ENCODE results near the gene KCNIP1.

KCNIP1 gene

DNA sequence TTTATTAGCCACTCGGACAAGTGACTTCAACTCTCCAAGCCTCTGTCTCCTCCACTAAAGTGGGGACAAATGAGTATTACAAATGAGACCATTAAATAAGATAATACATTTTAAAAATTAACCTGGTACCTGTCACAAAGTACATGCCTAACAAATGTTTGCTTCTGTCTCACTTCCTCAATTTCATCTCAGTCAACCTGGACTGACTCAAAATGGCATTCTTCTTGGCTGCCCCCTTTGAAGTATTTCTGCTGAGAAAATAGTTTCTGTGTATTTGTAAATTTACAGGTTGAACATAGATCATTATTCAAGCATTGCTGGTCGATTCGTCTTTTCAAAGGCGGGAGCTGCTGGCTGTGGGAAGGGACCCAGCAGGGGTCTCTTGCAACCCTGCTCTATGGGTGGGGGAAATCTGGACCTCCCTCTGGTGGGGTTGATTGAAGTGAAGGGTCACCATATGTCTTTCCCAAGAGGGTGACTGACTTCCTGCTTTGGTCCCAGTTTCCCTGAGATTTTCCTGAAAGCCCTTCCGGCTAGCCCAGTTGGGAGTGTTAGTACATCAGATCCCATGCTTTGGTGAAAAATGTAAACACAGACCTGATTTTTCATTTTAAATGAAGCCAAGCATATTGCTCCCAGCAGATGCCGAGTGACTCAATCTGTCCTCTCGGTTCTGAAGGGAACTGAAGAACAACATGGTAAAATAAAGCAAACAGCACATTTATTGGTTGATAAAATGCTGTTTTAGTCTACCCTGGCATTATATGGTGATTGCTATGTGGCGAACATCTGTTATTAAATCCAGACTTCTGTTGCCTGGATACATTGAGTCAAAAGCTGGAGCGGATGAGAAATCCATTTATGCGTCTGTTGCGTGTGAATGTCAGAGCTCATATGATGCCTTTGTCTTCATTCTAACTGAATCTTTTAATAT is 73.0 kb downstream of the KCNIP1 start:
- H3K9ac ChIP-seq (ENCODE audit: low read length in 2 of 2), result no peak overlapping the region
- H3K27ac ChIP-seq (ENCODE audit: low read length), result no peak overlapping the region
- H3K27me3 ChIP-seq (ENCODE audit: control insufficient read depth in 1 of 2, insufficient read depth in 2 of 2, low read length in 2 of 2), result peaks cover 0 to 5% of the 10 kb centered on the region in 2 donors
- peaks cover 3 to 10% of the 10 kb centered on the region in 2 donors for H3K9me3 ChIP-seq (ENCODE audit: control insufficient read depth in 2 of 2, low read length in 2 of 2)
- no peak overlapping the region for H3K4me3 ChIP-seq (ENCODE audit: low read length in 2 of 2)
- H3K36me3 ChIP-seq (ENCODE audit: control insufficient read depth in 2 of 2, insufficient read depth in 2 of 2, low read length in 2 of 2), result no peaks in the 10 kb centered on the region
- H3K4me1 ChIP-seq (ENCODE audit: control insufficient read depth, insufficient read depth, low read length), result no peaks in the 10 kb centered on the region

- peaks cover 0 to 5% of the 10 kb centered on the region in 2 donors for H3K27me3 ChIP-seq (ENCODE audit: control insufficient read depth in 1 of 2, insufficient read depth in 2 of 2, low read length in 2 of 2)
- no peak overlapping the region for H3K27ac ChIP-seq (ENCODE audit: low read length)
Observed at GRCh38 chr5:170579601-170580000, 75.8 kb downstream of the KCNIP1 start.

DNA sequence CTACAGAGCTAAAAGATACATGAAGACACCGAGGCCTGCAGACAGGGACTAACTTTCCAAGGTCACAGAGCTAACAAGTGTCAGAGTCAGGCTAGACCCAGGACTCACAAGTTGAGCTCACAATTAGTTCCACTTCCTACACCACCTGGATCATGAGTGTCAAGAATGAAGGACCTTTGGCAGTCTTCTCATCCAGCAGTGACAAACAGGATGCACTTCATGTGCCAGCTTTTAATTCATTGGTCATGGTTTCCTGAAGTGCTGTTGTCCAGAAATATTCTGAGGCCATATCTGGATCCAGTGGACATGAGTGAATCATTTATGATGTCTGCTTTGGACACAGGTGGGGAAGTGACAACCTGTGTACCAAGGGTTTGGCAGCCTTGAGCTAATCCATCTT is 77.4 kb downstream of the KCNIP1 start:
- Histone ChIP-seq H3K27ac (ENCODE audit: low read length) (no peak overlapping the region), H3K4me1 (ENCODE audit: control insufficient read depth, insufficient read depth, low read length) (no peaks in the 10 kb centered on the region), H3K9ac (ENCODE audit: low read length in 2 of 2) (no peak overlapping the region), H3K9me3 (ENCODE audit: control insufficient read depth in 2 of 2, low read length in 2 of 2) (peaks cover 2 to 5% of the 10 kb centered on the region in 2 donors), H3K36me3 (ENCODE audit: control insufficient read depth in 2 of 2, insufficient read depth in 2 of 2, low read length in 2 of 2) (no peaks in the 10 kb centered on the region), H3K27me3 (ENCODE audit: control insufficient read depth in 1 of 2, insufficient read depth in 2 of 2, low read length in 2 of 2) (peaks cover 0 to 3% of the 10 kb centered on the region in 2 donors), H3K4me3 (ENCODE audit: low read length in 2 of 2) (no peak overlapping the region)

More at GRCh38 chr5:170579601-170580000, 75.8 kb downstream of the KCNIP1 start:
- Histone ChIP-seq H3K4me3 (ENCODE audit: low read length in 2 of 2) (no peak overlapping the region), H3K36me3 (ENCODE audit: control insufficient read depth in 2 of 2, insufficient read depth in 2 of 2, low read length in 2 of 2) (no peaks in the 10 kb centered on the region), H3K9ac (ENCODE audit: low read length in 2 of 2) (no peak overlapping the region), H3K9me3 (ENCODE audit: control insufficient read depth in 2 of 2, low read length in 2 of 2) (peaks cover 5 to 12% of the 10 kb centered on the region in 2 donors), H3K4me1 (ENCODE audit: control insufficient read depth, insufficient read depth, low read length) (no peaks in the 10 kb centered on the region)

DNA sequence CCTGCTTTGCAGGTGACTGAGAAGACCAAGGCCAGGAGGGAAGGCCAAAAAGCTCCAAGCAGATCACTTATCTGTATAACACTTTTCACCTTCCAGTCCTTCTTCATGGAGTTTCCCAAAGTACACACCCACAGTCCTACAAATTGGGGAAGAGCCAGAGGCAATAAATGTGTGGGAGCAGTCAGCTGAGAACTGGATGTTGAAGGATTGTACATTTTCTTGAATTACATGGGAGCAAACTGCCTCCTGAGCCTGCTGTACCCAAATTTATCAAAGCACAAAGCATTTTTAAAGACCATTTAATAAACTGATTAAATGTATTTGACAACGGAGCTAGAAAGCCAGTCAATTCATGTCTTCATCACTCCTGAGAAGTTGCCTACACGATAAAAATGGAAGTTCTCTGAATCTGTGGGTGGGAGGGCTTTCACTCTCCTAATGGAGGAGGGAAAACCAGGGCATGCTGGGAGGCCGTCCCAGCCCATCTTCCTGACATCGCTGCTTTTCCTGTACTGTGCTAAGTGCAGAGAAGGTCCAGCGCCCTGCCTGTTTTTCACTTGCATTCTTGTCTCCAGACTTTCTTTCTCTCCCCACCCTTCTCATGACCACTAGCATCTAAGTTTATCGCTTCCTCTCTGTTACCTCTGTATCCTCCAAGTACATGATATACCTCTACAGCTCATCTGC is 79.0 kb downstream of the KCNIP1 start:
- H3K9me3 ChIP-seq (ENCODE audit: control insufficient read depth in 2 of 2, low read length in 2 of 2), result peaks cover 6 to 8% of the 10 kb centered on the region in 2 donors
- H3K4me1 ChIP-seq (ENCODE audit: control insufficient read depth, insufficient read depth, low read length), result no peaks in the 10 kb centered on the region
- no peak overlapping the region for H3K9ac ChIP-seq (ENCODE audit: low read length in 2 of 2)
- H3K4me3 ChIP-seq (ENCODE audit: low read length in 2 of 2), result no peak overlapping the region
- H3K27ac ChIP-seq (ENCODE audit: low read length), result no peak overlapping the region
- H3K27me3 ChIP-seq (ENCODE audit: control insufficient read depth in 1 of 2, insufficient read depth in 2 of 2, low read length in 2 of 2), result peaks cover 0 to 5% of the 10 kb centered on the region in 2 donors
- H3K36me3 ChIP-seq (ENCODE audit: control insufficient read depth in 2 of 2, insufficient read depth in 2 of 2, low read length in 2 of 2), result no peaks in the 10 kb centered on the region

GRCh38 chr5:170584003-170584402 is 80.2 kb downstream of the KCNIP1 start:
- Histone ChIP-seq H3K9me3 (ENCODE audit: control insufficient read depth in 2 of 2, low read length in 2 of 2) (peaks cover 6% of the 10 kb centered on the region in 2 donors), H3K27ac (ENCODE audit: low read length) (no peak overlapping the region), H3K9ac (ENCODE audit: low read length in 2 of 2) (no peak overlapping the region), H3K4me1 (ENCODE audit: control insufficient read depth, insufficient read depth, low read length) (no peaks in the 10 kb centered on the region), H3K4me3 (ENCODE audit: low read length in 2 of 2) (no peak overlapping the region), H3K27me3 (ENCODE audit: control insufficient read depth in 1 of 2, insufficient read depth in 2 of 2, low read length in 2 of 2) (peaks cover 0 to 8% of the 10 kb centered on the region in 2 donors), H3K36me3 (ENCODE audit: control insufficient read depth in 2 of 2, insufficient read depth in 2 of 2, low read length in 2 of 2) (no peaks in the 10 kb centered on the region)

DNA sequence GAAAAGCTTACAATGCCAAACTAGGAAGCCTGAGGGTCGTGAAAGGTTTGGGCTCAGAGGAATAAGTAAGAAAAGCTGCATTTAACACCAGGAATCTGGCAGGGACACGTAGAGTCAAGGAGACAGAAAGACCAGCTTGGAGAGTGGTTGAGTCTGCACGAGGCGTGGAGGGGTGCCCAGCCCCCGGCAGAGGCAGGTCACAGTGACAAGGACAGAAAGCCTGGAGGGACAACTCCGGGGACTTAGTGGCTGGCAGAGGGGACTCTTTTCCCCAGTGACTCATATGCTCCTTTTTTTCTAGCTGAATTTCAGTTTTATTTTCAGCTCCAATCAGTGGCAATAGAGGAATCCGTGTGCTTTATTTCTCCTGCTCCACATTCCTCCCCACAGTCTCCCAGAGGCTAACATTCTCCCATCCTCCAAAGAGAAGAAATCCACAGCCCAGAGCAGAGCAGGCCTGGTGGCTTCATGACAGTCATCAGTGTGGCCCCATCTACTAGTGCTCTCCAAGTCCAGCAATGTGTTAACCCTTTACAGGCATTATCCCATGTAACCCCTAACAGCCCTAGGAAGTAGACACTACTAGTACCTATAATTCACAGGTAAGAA is 80.7 kb downstream of the KCNIP1 start:
- Histone ChIP-seq H3K27me3 (ENCODE audit: control insufficient read depth in 1 of 2, insufficient read depth in 2 of 2, low read length in 2 of 2) (peaks cover 0 to 6% of the 10 kb centered on the region in 2 donors), H3K4me3 (ENCODE audit: low read length in 2 of 2) (no peak overlapping the region), H3K4me1 (ENCODE audit: control insufficient read depth, insufficient read depth, low read length) (no peaks in the 10 kb centered on the region), H3K36me3 (ENCODE audit: control insufficient read depth in 2 of 2, insufficient read depth in 2 of 2, low read length in 2 of 2) (no peaks in the 10 kb centered on the region), H3K9me3 (ENCODE audit: control insufficient read depth in 2 of 2, low read length in 2 of 2) (peaks cover 6% of the 10 kb centered on the region in 2 donors), H3K9ac (ENCODE audit: low read length in 2 of 2) (no peak overlapping the region), H3K27ac (ENCODE audit: low read length) (no peak overlapping the region)

- Histone ChIP-seq H3K36me3 (ENCODE audit: control insufficient read depth in 2 of 2, insufficient read depth in 2 of 2, low read length in 2 of 2) (no peaks in the 10 kb centered on the region), H3K4me3 (ENCODE audit: low read length in 2 of 2) (no peak overlapping the region)
Observed at GRCh38 chr5:170585273-170585948, 81.6 kb downstream of the KCNIP1 start.

GRCh38 chr5:170587808-170588207 is 84.0 kb downstream of the KCNIP1 start:
- Histone ChIP-seq H3K4me1 (ENCODE audit: control insufficient read depth, insufficient read depth, low read length) (no peaks in the 10 kb centered on the region), H3K9me3 (ENCODE audit: control insufficient read depth in 2 of 2, low read length in 2 of 2) (peaks cover 4 to 6% of the 10 kb centered on the region in 2 donors), H3K4me3 (ENCODE audit: low read length in 2 of 2) (no peak overlapping the region), H3K27me3 (ENCODE audit: control insufficient read depth in 1 of 2, insufficient read depth in 2 of 2, low read length in 2 of 2) (peaks cover 0 to 9% of the 10 kb centered on the region in 2 donors), H3K27ac (ENCODE audit: low read length) (no peak overlapping the region), H3K9ac (ENCODE audit: low read length in 2 of 2) (no peak overlapping the region), H3K36me3 (ENCODE audit: control insufficient read depth in 2 of 2, insufficient read depth in 2 of 2, low read length in 2 of 2) (no peaks in the 10 kb centered on the region)

More at GRCh38 chr5:170585273-170585948, 81.6 kb downstream of the KCNIP1 start:
- Histone ChIP-seq H3K27ac (ENCODE audit: low read length) (no peak overlapping the region), H3K27me3 (ENCODE audit: control insufficient read depth in 1 of 2, insufficient read depth in 2 of 2, low read length in 2 of 2) (peaks cover 0 to 6% of the 10 kb centered on the region in 2 donors), H3K4me1 (ENCODE audit: control insufficient read depth, insufficient read depth, low read length) (no peaks in the 10 kb centered on the region), H3K9me3 (ENCODE audit: control insufficient read depth in 2 of 2, low read length in 2 of 2) (peaks cover 6% of the 10 kb centered on the region in 2 donors), H3K9ac (ENCODE audit: low read length in 2 of 2) (no peak overlapping the region)

- H3K4me3 ChIP-seq (ENCODE audit: low read length in 2 of 2), result no peak overlapping the region
- H3K27me3 ChIP-seq (ENCODE audit: control insufficient read depth in 1 of 2, insufficient read depth in 2 of 2, low read length in 2 of 2), result peaks cover 0 to 7% of the 10 kb centered on the region in 2 donors
- no peaks in the 10 kb centered on the region for H3K4me1 ChIP-seq (ENCODE audit: control insufficient read depth, insufficient read depth, low read length)
- H3K9me3 ChIP-seq (ENCODE audit: control insufficient read depth in 2 of 2, low read length in 2 of 2), result peaks cover 3 to 4% of the 10 kb centered on the region in 2 donors
- no peaks in the 10 kb centered on the region for H3K36me3 ChIP-seq (ENCODE audit: control insufficient read depth in 2 of 2, insufficient read depth in 2 of 2, low read length in 2 of 2)
- H3K9ac ChIP-seq (ENCODE audit: low read length in 2 of 2), result no peak overlapping the region
- H3K27ac ChIP-seq (ENCODE audit: low read length), result no peak overlapping the region
Observed at GRCh38 chr5:170589643-170590042, 85.8 kb downstream of the KCNIP1 start.

DNA sequence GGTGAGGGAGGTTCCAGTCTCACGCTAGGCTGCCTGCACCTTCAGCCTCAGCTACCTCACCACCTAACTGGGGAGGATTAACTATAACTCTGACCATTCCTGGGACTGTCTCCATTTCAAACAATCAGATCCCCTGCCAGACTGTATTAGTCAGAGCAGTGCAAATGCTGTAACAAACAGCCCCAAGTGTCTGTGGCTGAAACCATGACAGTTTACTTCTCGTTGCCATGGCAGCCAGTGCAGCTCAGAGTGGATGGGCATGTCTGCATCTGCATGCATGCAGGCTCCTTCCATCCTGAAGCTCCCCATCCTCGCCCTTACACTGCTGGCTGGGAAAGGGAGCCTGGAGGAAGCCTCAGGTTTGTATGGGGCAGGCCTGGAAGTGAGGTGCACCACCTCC is 86.7 kb downstream of the KCNIP1 start:
- H3K9ac ChIP-seq (ENCODE audit: low read length in 2 of 2), result no peak overlapping the region
- H3K9me3 ChIP-seq (ENCODE audit: control insufficient read depth in 2 of 2, low read length in 2 of 2), result peaks cover 3 to 4% of the 10 kb centered on the region in 2 donors
- H3K4me1 ChIP-seq (ENCODE audit: control insufficient read depth, insufficient read depth, low read length), result no peaks in the 10 kb centered on the region
- H3K27me3 ChIP-seq (ENCODE audit: control insufficient read depth in 1 of 2, insufficient read depth in 2 of 2, low read length in 2 of 2), result peaks cover 0 to 7% of the 10 kb centered on the region in 2 donors
- H3K36me3 ChIP-seq (ENCODE audit: control insufficient read depth in 2 of 2, insufficient read depth in 2 of 2, low read length in 2 of 2), result no peaks in the 10 kb centered on the region
- no peak overlapping the region for H3K27ac ChIP-seq (ENCODE audit: low read length)
- no peak overlapping the region for H3K4me3 ChIP-seq (ENCODE audit: low read length in 2 of 2)

Data from stomach smooth muscle (tissue), 2 donors.